Spleen (tissue), 11 donors: ENCODE data around the gene VPS54. TPM values are rescaled to one million over a fixed set of nuclear protein-coding genes. Genes with fewer than 3 reads are reported as not detected.
"Not testable (repeated sequence)": the region's sequence is repeated elsewhere in the genome, so short reads cannot be mapped to it uniquely, and the experiment has no call there.

Experiments used
- DNase-seq: peaks from one replicate; pipeline ENCODE4 v3.0.0-alpha.2; 2020
- H3K27ac ChIP-seq, 8 donors: fragments of 200-600 bp; sonication (generic) in 7 of 8; 1 replicate in 4 of 8; 2 replicates in 4 of 8; pipeline versions ENCODE4 v1.5.0 to v1.8.0; 2016 to 2021; ENCODE audit warnings: inconsistent platforms in 4 of 8, mild to moderate bottlenecking in 4 of 8, moderate library complexity in 1 of 8
- H3K27me3 ChIP-seq, 7 donors: fragments of 200-600 bp; sonication (generic) in 6 of 7; replicated peaks in 1 of 7; 1 replicate in 4 of 7; 2 replicates in 3 of 7; pipeline versions ENCODE4 v1.5.0 to v1.8.0; 2016 to 2021; ENCODE audit warnings: inconsistent platforms in 3 of 7, mild to moderate bottlenecking in 1 of 7
- H3K36me3 ChIP-seq, 6 donors: fragments of 200-600 bp; sonication (generic) in 5 of 6; 1 replicate in 4 of 6; 2 replicates in 2 of 6; pipeline versions ENCODE4 v1.5.0 to v1.8.0; 2016 to 2021; ENCODE audit warnings: inconsistent platforms in 2 of 6
- H3K4me1 ChIP-seq, 6 donors: fragments of 200-600 bp; sonication (generic) in 5 of 6; 1 replicate in 3 of 6; 2 replicates in 3 of 6; pipeline versions ENCODE4 v1.5.0 to v1.8.0; 2016 to 2021; ENCODE audit warnings: inconsistent platforms in 3 of 6
- H3K4me3 ChIP-seq, 8 donors: fragments of 200-600 bp; sonication (generic) in 7 of 8; 1 replicate in 4 of 8; 2 replicates in 4 of 8; pipeline versions ENCODE4 v1.5.0 to v1.8.0; 2016 to 2021; ENCODE audit warnings: inconsistent platforms in 4 of 8, mild to moderate bottlenecking in 4 of 8, moderate library complexity in 2 of 8
- H3K9me3 ChIP-seq, 8 donors: fragments of 200-600 bp; sonication (generic) in 7 of 8; 1 replicate in 4 of 8; 2 replicates in 4 of 8; pipeline versions ENCODE4 v1.5.0 to v1.8.0; 2016 to 2021; ENCODE audit warnings: inconsistent platforms in 4 of 8
- CTCF ChIP-seq, 11 experiments: fragments of 200-600 bp in 7 of 11; fragments of 450-650 bp in 4 of 11; sonication (generic) in 4 of 11; IDR thresholded peaks in 8 of 11; conservative IDR thresholded peaks in 3 of 11; 1 replicate in 7 of 11; 2 replicates in 4 of 11; pipeline versions ENCODE4 v1.4.0 to v1.8.0; 2016 to 2021; ENCODE audit warnings: antibody characterized with exemption in 11 of 11, inconsistent platforms in 4 of 11, mild to moderate bottlenecking in 1 of 11
- POLR2A ChIP-seq, 3 donors: fragments of 450-650 bp; IDR thresholded peaks; one replicate each; pipeline ENCODE4 v1.5.1; 2017; ENCODE audit warnings: antibody characterized with exemption in 3 of 3, mild to moderate bottlenecking in 1 of 3
- POLR2AphosphoS5 ChIP-seq, 3 donors: sonication (generic); formaldehyde crosslinking; IDR thresholded peaks; one replicate each; pipeline ENCODE4 v1.5.1; 2017; ENCODE audit warnings: antibody characterized with exemption in 3 of 3
- WGBS, 5 donors: extraction: QIAGEN DNeasy Blood & Tissue Kit in 3 of 5; methylation state at CpG; one replicate each; pipeline versions ENCODE4 v1.1.5 to v1.1.7; 2013 to 2018; 5-methylcytosine and 5-hydroxymethylcytosine counted together
- intact Hi-C: fragments of 100-400 bp; cut with DNase I; formaldehyde crosslinking; loops from one replicate; pipeline ENCODE4 v1.15.0; 2023; ENCODE audit warnings: low total_unique reads
- polyA plus RNA-seq, 3 donors: library from polyadenylated mRNA; stranded (reverse); fragments of 200-250 nt; gene quantifications; one replicate each; pipeline ENCODE4 v1.2.1, GENCODE V29; 2013
- total RNA-seq, 7 donors: library from RNA; depleted of rRNA in 3 of 7; stranded (reverse); fragments of >200 nt in 3 of 7; fragmentation: NEBNext Ultra II Directional in 4 of 7; extraction: Animal tissue kit (Norgen Biotek cat#: 25700) in 4 of 7; gene quantifications; one replicate each; pipeline versions ENCODE4 v1.1.0 to v1.2.1, GENCODE V29; 2016 to 2021
- donor health status: healthy with polysubstance abuse.
- donor health status: DM: no; HTN: no; CAD: no; lungs with moderate emphysema.
- donor health status: DM: no; HTN: no; CAD: no.
- donor health status: Bipolar disorder and iron deficiency.
- donor health status: healthy.
- donor health status: DM: no; HTN: no; CAD: no.
- donor health status: DM: yes; HTN: yes; CAD: no.

Gene VPS54
- total and polyA plus RNA-seq, 10 donors = 9.2 to 31.3 (median 23.8) TPM

GRCh38 chr2:63850649-63851048, 168.6 kb downstream of the VPS54 start:
- Histone ChIP-seq H3K4me3 (no peak overlapping the region), H3K4me1 (peaks cover 6 to 99% (median 56%) of the 10 kb centered on the region in 6 donors)
- no peak for DNase-seq

GRCh38 chr2:63850204-63850571, 169.0 kb downstream of the VPS54 start:
- no peak for TF ChIP-seq POLR2A (IDR thresholded peaks at IDR 0.05)
- no peak for TF ChIP-seq POLR2AphosphoS5 (IDR thresholded peaks at IDR 0.05)
- TF ChIP-seq CTCF (IDR thresholded peaks at IDR 0.05 in 8 of 11, conservative IDR thresholded peaks at IDR 0.05 in 3 of 11) = no peak
- Histone ChIP-seq H3K27ac (no peak overlapping the region), H3K27me3 (no peaks in the 10 kb centered on the region), H3K4me1 (peaks cover 6 to 99% (median 57%) of the 10 kb centered on the region in 6 donors), H3K36me3 (no peaks in the 10 kb centered on the region), H3K9me3 (no peaks in the 10 kb centered on the region), H3K4me3 (no peak overlapping the region)
- DNase-seq = no peak
- intact Hi-C loops = no loop called here
- 75 to 89% (median 81%) methylated on average over 1 of the region's 1 CpG for WGBS, 5 donors

More at GRCh38 chr2:63850649-63851048, 168.6 kb downstream of the VPS54 start:
- intact Hi-C loops = no loop called here
- Histone ChIP-seq H3K36me3 (no peaks in the 10 kb centered on the region), H3K9me3 (no peaks in the 10 kb centered on the region), H3K27me3 (no peaks in the 10 kb centered on the region), H3K27ac (no peak overlapping the region)
- TF ChIP-seq POLR2AphosphoS5 (IDR thresholded peaks at IDR 0.05) (no peak), POLR2A (IDR thresholded peaks at IDR 0.05) (no peak), CTCF (IDR thresholded peaks at IDR 0.05 in 8 of 11, conservative IDR thresholded peaks at IDR 0.05 in 3 of 11) (no peak)

GRCh38 chr2:63849381-63850203, 169.6 kb downstream of the VPS54 start:
- Histone ChIP-seq H3K27me3 (no peaks in the 10 kb centered on the region), H3K27ac (peak overlapping the region in 2 of 8 donors; percentile 3 to 5), H3K36me3 (no peaks in the 10 kb centered on the region), H3K9me3 (no peaks in the 10 kb centered on the region), H3K4me3 (no peak overlapping the region), H3K4me1 (peaks cover 6 to 99% (median 59%) of the 10 kb centered on the region in 6 donors)
- 68 to 82% (median 80%) methylated on average over 7 of the region's 7 CpGs for WGBS, 5 donors
- intact Hi-C loops = no loop called here
- no peak for DNase-seq
- TF ChIP-seq POLR2AphosphoS5 (IDR thresholded peaks at IDR 0.05) = no peak

GRCh38 chr2:63847571-63847970, 171.7 kb downstream of the VPS54 start:
- H3K4me1 ChIP-seq = peaks cover 16 to 99% (median 63%) of the 10 kb centered on the region in 6 donors
- H3K4me3 ChIP-seq, H3K27ac ChIP-seq, DNase-seq, H3K27me3 ChIP-seq, intact Hi-C loops, H3K36me3 ChIP-seq, H3K9me3 ChIP-seq: not testable (repeated sequence)
- 84 to 98% (median 92%) methylated on average over 3 to 4 of the region's 4 CpGs for WGBS, 5 donors

GRCh38 chr2:63846487-63846886, 172.7 kb downstream of the VPS54 start:
- no peaks in the 10 kb centered on the region for H3K36me3 ChIP-seq
- TF ChIP-seq POLR2A (IDR thresholded peaks at IDR 0.05) = no peak
- TF ChIP-seq CTCF (IDR thresholded peaks at IDR 0.05 in 8 of 11, conservative IDR thresholded peaks at IDR 0.05 in 3 of 11) = no peak
- no peak for TF ChIP-seq POLR2AphosphoS5 (IDR thresholded peaks at IDR 0.05)
- H3K4me1 ChIP-seq = peaks cover 16 to 95% (median 61%) of the 10 kb centered on the region in 6 donors
- peak overlapping the region in 2 of 8 donors; percentile 31 to 46 for H3K27ac ChIP-seq
- DNase-seq = no peak
- 41 to 56% (median 48%) methylated on average over 1 of the region's 1 CpG for WGBS, 5 donors
- intact Hi-C loops = no loop called here
- H3K4me3 ChIP-seq = no peak overlapping the region
- H3K9me3 ChIP-seq = no peaks in the 10 kb centered on the region
- no peaks in the 10 kb centered on the region for H3K27me3 ChIP-seq
